Activated naive CD8-positive, alpha-beta T cell (primary cell): Measurements from ENCODE around the gene OPCML.

Experiments used
- H3K27ac Mint-ChIP-seq: one replicate; pipeline ENCODE4 v1.8.0; 2021; ENCODE audit warnings: mixed read lengths
- H3K27me3 Mint-ChIP-seq: one replicate; pipeline ENCODE4 v1.8.0; 2021; ENCODE audit warnings: mixed read lengths
- H3K36me3 Mint-ChIP-seq: one replicate; pipeline ENCODE4 v1.8.0; 2021; ENCODE audit warnings: mixed read lengths
- H3K4me1 Mint-ChIP-seq: one replicate; pipeline ENCODE4 v1.8.0; 2021; ENCODE audit warnings: low read depth, mixed read lengths
- H3K4me3 Mint-ChIP-seq: one replicate; pipeline ENCODE4 v1.8.0; 2021; ENCODE audit warnings: mild to moderate bottlenecking, mixed read lengths
- H3K9me3 Mint-ChIP-seq: one replicate; pipeline ENCODE4 v1.8.0; 2021; ENCODE audit warnings: low read depth, mixed read lengths

Gene OPCML

GRCh38 chr11:133263332-133263731 is 269.0 kb downstream of the OPCML start:
- Mint-ChIP-seq H3K36me3 (no peaks in the 10 kb centered on the region), H3K9me3 (no peaks in the 10 kb centered on the region), H3K4me1 (no peaks in the 10 kb centered on the region), H3K27ac (no peak overlapping the region), H3K4me3 (no peak overlapping the region), H3K27me3 (peaks cover 1% of the 10 kb centered on the region)

GRCh38 chr11:133258751-133259150 is 273.6 kb downstream of the OPCML start:
- H3K27me3 Mint-ChIP-seq, result peaks cover 1% of the 10 kb centered on the region
- peaks cover 8% of the 10 kb centered on the region for H3K9me3 Mint-ChIP-seq

GRCh38 chr11:133254601-133255000 is 277.7 kb downstream of the OPCML start:
- Mint-ChIP-seq H3K27ac (no peak overlapping the region), H3K4me3 (no peak overlapping the region), H3K27me3 (no peaks in the 10 kb centered on the region), H3K36me3 (no peaks in the 10 kb centered on the region), H3K9me3 (peaks cover 8% of the 10 kb centered on the region), H3K4me1 (no peaks in the 10 kb centered on the region)

More at GRCh38 chr11:133258751-133259150, 273.6 kb downstream of the OPCML start:
- no peaks in the 10 kb centered on the region for H3K36me3 Mint-ChIP-seq
- no peak overlapping the region for H3K27ac Mint-ChIP-seq
- no peaks in the 10 kb centered on the region for H3K4me1 Mint-ChIP-seq
- no peak overlapping the region for H3K4me3 Mint-ChIP-seq

GRCh38 chr11:133253570-133253969 is 278.7 kb downstream of the OPCML start:
- Mint-ChIP-seq H3K9me3 (peaks cover 8% of the 10 kb centered on the region), H3K4me1 (no peaks in the 10 kb centered on the region), H3K27me3 (no peaks in the 10 kb centered on the region), H3K4me3 (no peak overlapping the region), H3K27ac (no peak overlapping the region), H3K36me3 (no peaks in the 10 kb centered on the region)

GRCh38 chr11:133251841-133252240 is 280.5 kb downstream of the OPCML start:
- Mint-ChIP-seq H3K27ac (no peak overlapping the region), H3K4me1 (no peaks in the 10 kb centered on the region), H3K36me3 (no peaks in the 10 kb centered on the region), H3K27me3 (peaks cover 3% of the 10 kb centered on the region), H3K4me3 (no peak overlapping the region), H3K9me3 (peaks cover 8% of the 10 kb centered on the region)

GRCh38 chr11:133249530-133249929 is 282.8 kb downstream of the OPCML start:
- Mint-ChIP-seq H3K9me3 (no peaks in the 10 kb centered on the region), H3K27me3 (peaks cover 3% of the 10 kb centered on the region), H3K36me3 (no peaks in the 10 kb centered on the region), H3K27ac (no peak overlapping the region), H3K4me1 (no peaks in the 10 kb centered on the region), H3K4me3 (no peak overlapping the region)

GRCh38 chr11:133249065-133249464 is 283.2 kb downstream of the OPCML start:
- Mint-ChIP-seq H3K27me3 (peaks cover 3% of the 10 kb centered on the region), H3K4me1 (no peaks in the 10 kb centered on the region), H3K36me3 (no peaks in the 10 kb centered on the region), H3K27ac (no peak overlapping the region), H3K9me3 (no peaks in the 10 kb centered on the region), H3K4me3 (no peak overlapping the region)

- Mint-ChIP-seq H3K27ac (no peak overlapping the region), H3K4me3 (no peak overlapping the region), H3K9me3 (no peaks in the 10 kb centered on the region), H3K4me1 (no peaks in the 10 kb centered on the region), H3K36me3 (no peaks in the 10 kb centered on the region), H3K27me3 (peaks cover 7% of the 10 kb centered on the region)
These were observed 288.5 kb downstream of the OPCML start for GRCh38 chr11:133243832-133244231.

- Mint-ChIP-seq H3K9me3 (no peaks in the 10 kb centered on the region), H3K27ac (no peak overlapping the region), H3K4me3 (no peak overlapping the region), H3K36me3 (no peaks in the 10 kb centered on the region), H3K27me3 (peaks cover 4% of the 10 kb centered on the region), H3K4me1 (no peaks in the 10 kb centered on the region)
These were observed 291.2 kb downstream of the OPCML start for GRCh38 chr11:133240908-133241655.

- Mint-ChIP-seq H3K27ac (no peak overlapping the region), H3K9me3 (no peaks in the 10 kb centered on the region), H3K4me1 (no peaks in the 10 kb centered on the region), H3K27me3 (peaks cover 4% of the 10 kb centered on the region), H3K36me3 (no peaks in the 10 kb centered on the region), H3K4me3 (no peak overlapping the region)
These were observed 292.7 kb downstream of the OPCML start for GRCh38 chr11:133239575-133239974.

GRCh38 chr11:133238495-133238894 is 293.8 kb downstream of the OPCML start:
- H3K36me3 Mint-ChIP-seq, result no peaks in the 10 kb centered on the region
- no peaks in the 10 kb centered on the region for H3K4me1 Mint-ChIP-seq
- H3K27ac Mint-ChIP-seq, result no peak overlapping the region
- H3K4me3 Mint-ChIP-seq, result no peak overlapping the region
- peaks cover 4% of the 10 kb centered on the region for H3K9me3 Mint-ChIP-seq
- peaks cover 4% of the 10 kb centered on the region for H3K27me3 Mint-ChIP-seq

- Mint-ChIP-seq H3K4me1 (no peaks in the 10 kb centered on the region), H3K36me3 (no peaks in the 10 kb centered on the region), H3K27ac (no peak overlapping the region)
These were observed 294.3 kb downstream of the OPCML start for GRCh38 chr11:133238027-133238426.

GRCh38 chr11:133235381-133235780 is 296.9 kb downstream of the OPCML start:
- no peaks in the 10 kb centered on the region for H3K4me1 Mint-ChIP-seq
- H3K36me3 Mint-ChIP-seq, result no peaks in the 10 kb centered on the region
- no peak overlapping the region for H3K27ac Mint-ChIP-seq
- no peaks in the 10 kb centered on the region for H3K27me3 Mint-ChIP-seq
- peaks cover 4% of the 10 kb centered on the region for H3K9me3 Mint-ChIP-seq
- no peak overlapping the region for H3K4me3 Mint-ChIP-seq

More at GRCh38 chr11:133238027-133238426, 294.3 kb downstream of the OPCML start:
- peaks cover 4% of the 10 kb centered on the region for H3K27me3 Mint-ChIP-seq
- no peak overlapping the region for H3K4me3 Mint-ChIP-seq
- peaks cover 4% of the 10 kb centered on the region for H3K9me3 Mint-ChIP-seq

- no peaks in the 10 kb centered on the region for H3K4me1 Mint-ChIP-seq
These were observed 297.4 kb downstream of the OPCML start for GRCh38 chr11:133234883-133235282.

GRCh38 chr11:133232665-133233064 is 299.6 kb downstream of the OPCML start:
- Mint-ChIP-seq H3K9me3 (peaks cover 4% of the 10 kb centered on the region), H3K27ac (no peak overlapping the region), H3K36me3 (no peaks in the 10 kb centered on the region), H3K4me3 (no peak overlapping the region), H3K4me1 (no peaks in the 10 kb centered on the region), H3K27me3 (no peaks in the 10 kb centered on the region)

More at GRCh38 chr11:133234883-133235282, 297.4 kb downstream of the OPCML start:
- Mint-ChIP-seq H3K27ac (no peak overlapping the region), H3K9me3 (peaks cover 4% of the 10 kb centered on the region), H3K4me3 (no peak overlapping the region), H3K27me3 (no peaks in the 10 kb centered on the region), H3K36me3 (no peaks in the 10 kb centered on the region)

GRCh38 chr11:133230431-133230830 is 301.9 kb downstream of the OPCML start:
- Mint-ChIP-seq H3K4me3 (no peak overlapping the region), H3K27ac (no peak overlapping the region), H3K4me1 (no peaks in the 10 kb centered on the region)

More at GRCh38 chr11:133230431-133230830, 301.9 kb downstream of the OPCML start:
- Mint-ChIP-seq H3K27me3 (peaks cover 4% of the 10 kb centered on the region), H3K36me3 (no peaks in the 10 kb centered on the region), H3K9me3 (peaks cover 4% of the 10 kb centered on the region)
